ENCODE measurements around the gene MYH11. TPM values are rescaled to one million over a fixed set of nuclear protein-coding genes. Genes with fewer than 3 reads are reported as not detected.
"Not testable (repeated sequence)": the region's sequence is repeated elsewhere in the genome, so short reads cannot be mapped to it uniquely, and the experiment has no call there.

The MYH11 gene
- total RNA-seq, 2 donors from 2014 or later: 39.1 to 579 TPM

GRCh38 chr16:15853021-15853420 is 3.8 kb downstream of the MYH11 start:
- intact Hi-C loops (cut with DNase I, micrococcal nuclease): loop anchor here in 1 of 2 donors (10.0 kb wide), 1 partner anchor 212 kb away; no protein-coding TSS in a partner anchor
- DNase-seq: no peak
- no peak for ATAC-seq

- intact Hi-C loops (cut with DNase I, micrococcal nuclease): loop anchor here in 1 of 2 donors (10.0 kb wide), 1 partner anchor 214 kb away; no protein-coding TSS in a partner anchor
- ATAC-seq, DNase-seq: not testable (repeated sequence)
These were observed 6.3 kb downstream of the MYH11 start for GRCh38 chr16:15850555-15850954.

DNA sequence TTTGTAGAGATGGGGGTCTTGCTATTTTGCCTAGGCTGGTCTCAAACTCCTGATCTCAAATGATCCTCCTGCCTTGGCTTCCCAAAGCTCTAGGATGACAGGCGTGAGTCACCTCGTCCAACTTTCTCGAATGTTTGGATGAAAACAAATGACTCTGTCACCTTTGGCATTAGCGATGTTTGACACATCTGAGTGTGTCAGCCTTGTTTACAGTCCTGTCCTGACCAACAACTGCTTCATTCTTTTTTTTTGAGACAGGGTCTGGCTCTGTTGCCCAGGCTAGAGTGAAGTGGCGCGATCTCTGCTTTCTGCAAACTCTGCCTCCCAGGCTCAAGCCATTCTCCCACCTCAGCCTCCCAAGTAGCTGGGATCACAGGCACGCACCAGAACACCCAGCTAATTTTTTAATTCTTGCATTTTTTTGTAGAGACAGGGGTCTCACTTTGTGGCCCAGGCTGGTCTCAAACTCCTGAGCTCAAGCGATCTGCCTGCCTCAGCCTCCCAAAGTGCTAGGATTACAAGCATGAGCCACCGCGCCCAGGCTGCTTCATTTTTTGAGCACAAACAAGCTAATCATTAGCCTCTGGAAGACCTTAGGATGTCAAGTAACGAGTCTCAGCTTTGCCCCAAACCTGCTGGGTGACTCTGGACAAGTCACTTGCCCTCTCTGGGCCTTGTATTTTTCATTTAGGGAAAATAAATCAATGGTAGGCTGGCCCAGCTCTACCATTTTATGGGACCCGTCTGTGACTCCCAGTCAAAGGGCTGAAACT is 7.4 kb downstream of the MYH11 start:
- intact Hi-C loops (cut with DNase I, micrococcal nuclease): no loop called here
- ATAC-seq: no peak
- DNase-seq: no peak

DNA sequence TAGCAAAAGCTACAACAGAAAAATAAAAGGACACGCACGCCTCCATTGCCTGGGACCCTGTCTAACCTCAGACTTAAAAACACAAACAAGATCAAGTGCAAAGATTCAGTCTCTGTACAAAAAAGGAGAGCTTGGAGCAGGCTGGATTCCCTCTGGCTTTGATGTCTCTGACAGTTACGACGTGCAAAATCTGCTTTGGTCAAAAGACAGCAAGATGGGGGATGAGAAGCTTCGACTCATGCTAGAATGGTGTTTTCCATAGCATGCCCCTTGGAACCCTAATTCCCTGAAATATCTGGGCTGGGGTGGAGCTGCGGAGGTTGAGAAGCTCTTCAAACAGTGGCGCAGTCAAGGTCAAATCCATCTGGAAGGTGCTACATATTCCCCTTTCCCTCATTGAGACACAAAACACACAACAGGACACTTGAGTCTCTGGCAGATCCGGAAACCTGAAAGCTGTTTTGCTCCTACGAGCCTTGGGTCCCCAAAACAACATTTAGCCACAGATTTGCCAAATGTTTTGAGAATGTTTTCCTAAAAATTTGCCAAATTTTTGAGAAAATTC is 9.1 kb downstream of the MYH11 start:
- intact Hi-C loops (cut with DNase I, micrococcal nuclease): no loop called here
- ATAC-seq (no peak), DNase-seq (no peak)

DNA sequence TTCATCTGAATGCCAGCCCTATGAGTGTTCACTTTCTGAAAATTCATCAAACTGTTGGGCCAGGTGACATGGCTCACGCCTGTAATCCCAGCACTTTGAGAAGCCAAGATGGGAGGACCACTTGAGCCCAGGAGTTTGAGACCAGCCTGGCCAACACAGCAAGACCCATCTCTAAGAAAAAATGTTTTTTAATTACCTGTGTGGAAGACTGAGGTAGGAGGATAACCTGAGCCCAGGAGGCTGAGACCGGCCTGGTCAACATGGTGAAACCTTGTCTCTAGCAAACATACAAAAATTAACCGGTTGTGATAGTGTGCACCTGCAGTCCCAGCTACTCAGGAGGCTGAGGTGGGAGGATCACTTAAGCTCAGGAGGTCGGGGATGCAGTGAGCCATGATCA is 10.3 kb downstream of the MYH11 start:
- no peak for ATAC-seq
- intact Hi-C loops (cut with DNase I, micrococcal nuclease): no loop called here
- DNase-seq: no peak

DNA sequence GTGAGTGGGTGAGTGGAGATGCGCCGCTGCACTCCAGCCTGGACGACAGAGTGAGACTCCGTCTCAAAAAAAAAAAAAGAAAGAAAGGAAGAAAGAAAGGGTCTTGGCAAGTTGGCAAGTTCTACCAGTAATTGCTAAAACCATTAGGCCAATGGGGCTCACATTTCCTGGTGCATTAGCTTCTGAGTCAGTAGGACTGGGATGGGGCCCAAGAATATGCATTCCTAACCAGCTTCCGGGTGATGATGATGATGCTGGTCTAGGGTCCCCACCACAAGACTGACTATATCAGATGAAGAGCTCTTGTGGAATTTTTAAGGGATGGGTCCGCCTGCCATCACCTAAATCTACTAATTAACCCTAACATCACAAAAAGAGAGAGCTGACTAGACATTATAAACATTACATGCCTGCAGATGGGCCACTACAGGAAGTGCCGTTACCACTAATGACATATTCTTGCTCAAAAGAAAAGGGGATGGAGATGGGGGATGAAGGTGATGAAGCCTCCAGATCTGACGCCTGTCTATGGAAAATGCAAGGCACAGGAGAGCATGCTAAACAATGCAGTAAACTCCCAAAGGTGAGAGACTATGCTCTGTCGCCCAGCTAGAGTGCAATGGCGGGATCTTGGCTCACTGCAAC is 13.1 kb downstream of the MYH11 start:
- DNase-seq: no peak
- intact Hi-C loops (cut with DNase I, micrococcal nuclease): no loop called here
- ATAC-seq: no peak

DNA sequence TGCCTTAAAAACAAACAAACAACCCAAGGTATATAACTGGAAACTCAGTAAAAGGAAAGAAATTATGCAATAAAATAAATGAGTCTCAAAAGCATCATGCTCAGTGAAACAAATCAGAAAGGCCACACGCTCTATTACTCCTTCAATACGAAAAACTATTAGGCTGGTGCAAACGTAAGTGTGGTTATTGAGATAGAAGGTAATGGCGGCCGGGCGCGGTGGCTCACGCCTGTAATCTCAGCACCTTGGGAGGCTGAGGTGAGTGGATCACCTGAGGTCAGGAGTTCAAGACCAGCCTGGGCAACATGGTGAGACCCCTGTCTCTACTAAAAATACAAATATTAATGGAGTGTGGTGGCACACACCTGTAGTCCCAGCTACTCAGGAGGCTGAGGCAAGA is 17.6 kb downstream of the MYH11 start:
- intact Hi-C loops (cut with DNase I, micrococcal nuclease): not testable (repeated sequence)

GRCh38 chr16:15837761-15838160 is 19.1 kb downstream of the MYH11 start:
- no peak for DNase-seq
- ATAC-seq: no peak
- intact Hi-C loops (cut with DNase I, micrococcal nuclease): no loop called here

More for the DNA sequence above, 17.6 kb downstream of the MYH11 start:
- not testable (repeated sequence) for ATAC-seq, DNase-seq

DNA sequence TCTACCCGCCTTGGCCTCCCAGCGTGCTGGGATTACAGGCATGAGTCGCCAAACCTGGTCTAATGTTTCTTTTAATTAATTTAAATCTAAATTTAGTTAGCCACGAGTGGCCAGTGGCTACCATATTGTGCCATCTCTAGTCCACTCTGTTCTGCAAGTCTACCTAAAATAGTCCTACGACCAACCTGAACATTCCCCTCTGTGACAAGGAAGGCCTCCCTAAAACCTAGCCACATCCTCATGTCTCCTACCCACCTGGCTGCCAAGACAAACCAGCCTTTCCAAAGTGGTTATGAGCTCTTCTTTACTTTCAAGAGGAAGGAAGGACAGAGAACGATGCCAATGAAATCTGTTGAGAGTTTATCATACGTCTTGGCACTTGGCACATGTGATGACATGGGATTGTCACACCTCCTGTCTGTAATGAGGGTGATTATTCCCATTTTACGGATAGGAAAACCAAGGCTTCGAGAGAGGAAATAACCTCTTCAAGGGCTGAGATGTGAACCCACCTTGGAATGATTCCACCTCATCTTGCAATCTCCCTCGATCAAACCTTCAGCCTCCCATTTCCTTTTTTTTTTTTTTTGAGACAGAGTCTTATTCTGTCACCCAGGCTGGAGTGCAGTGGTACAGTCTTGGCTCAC is 19.7 kb downstream of the MYH11 start:
- DNase-seq (no peak), ATAC-seq (no peak)
- intact Hi-C loops (cut with DNase I, micrococcal nuclease): no loop called here

- ATAC-seq: no peak
- intact Hi-C loops (cut with DNase I, micrococcal nuclease): no loop called here
These were observed 20.8 kb downstream of the MYH11 start for GRCh38 chr16:15836074-15836473.

DNA sequence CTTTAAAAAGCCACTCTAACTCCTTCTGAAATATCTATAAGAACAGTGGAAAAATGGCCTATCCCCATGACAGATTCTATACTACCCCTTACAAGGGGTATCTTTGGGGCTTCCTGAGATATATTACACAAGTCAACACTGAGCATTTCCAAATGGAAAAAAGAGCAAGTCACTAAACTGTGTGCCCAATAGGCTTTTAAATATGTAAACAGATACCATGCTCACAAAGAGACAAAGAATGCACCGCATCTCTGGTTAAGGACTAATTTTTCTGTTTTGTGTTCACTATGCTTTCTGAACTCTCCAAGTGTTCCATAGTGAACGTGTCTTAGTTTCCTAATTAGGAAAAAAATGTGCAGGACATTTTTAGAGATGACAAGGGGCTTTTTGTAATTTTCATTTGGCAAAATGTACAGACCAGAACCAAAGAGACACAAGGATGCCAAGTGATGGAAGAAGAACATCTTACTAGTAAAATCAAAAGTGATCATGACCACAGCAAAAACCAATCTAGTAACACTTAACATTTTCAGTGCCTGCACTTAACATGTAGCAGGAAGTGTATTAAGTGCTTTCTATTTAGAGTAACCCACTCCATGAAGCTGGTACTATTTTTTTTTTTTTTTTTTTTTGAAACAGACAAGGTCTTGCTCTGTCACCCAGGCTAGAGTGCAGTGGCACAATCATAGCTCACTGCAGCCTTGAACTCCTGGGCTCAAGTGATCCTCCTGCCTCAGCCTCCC is 21.5 kb downstream of the MYH11 start:
- no peak for DNase-seq
- intact Hi-C loops (cut with DNase I, micrococcal nuclease): no loop called here
- no peak for ATAC-seq

More at GRCh38 chr16:15836074-15836473, 20.8 kb downstream of the MYH11 start:
- DNase-seq: no peak

- intact Hi-C loops (cut with DNase I, micrococcal nuclease): no loop called here
- no peak for DNase-seq
- no peak for ATAC-seq
These were observed 22.3 kb downstream of the MYH11 start for GRCh38 chr16:15834502-15834901.

- intact Hi-C loops (cut with DNase I, micrococcal nuclease): no loop called here
- DNase-seq: no peak
- ATAC-seq: no peak
These were observed 23.3 kb downstream of the MYH11 start for GRCh38 chr16:15833541-15833940.

GRCh38 chr16:15832241-15832640 is 24.6 kb downstream of the MYH11 start:
- DNase-seq (no peak), ATAC-seq (no peak)
- intact Hi-C loops (cut with DNase I, micrococcal nuclease): no loop called here

DNA sequence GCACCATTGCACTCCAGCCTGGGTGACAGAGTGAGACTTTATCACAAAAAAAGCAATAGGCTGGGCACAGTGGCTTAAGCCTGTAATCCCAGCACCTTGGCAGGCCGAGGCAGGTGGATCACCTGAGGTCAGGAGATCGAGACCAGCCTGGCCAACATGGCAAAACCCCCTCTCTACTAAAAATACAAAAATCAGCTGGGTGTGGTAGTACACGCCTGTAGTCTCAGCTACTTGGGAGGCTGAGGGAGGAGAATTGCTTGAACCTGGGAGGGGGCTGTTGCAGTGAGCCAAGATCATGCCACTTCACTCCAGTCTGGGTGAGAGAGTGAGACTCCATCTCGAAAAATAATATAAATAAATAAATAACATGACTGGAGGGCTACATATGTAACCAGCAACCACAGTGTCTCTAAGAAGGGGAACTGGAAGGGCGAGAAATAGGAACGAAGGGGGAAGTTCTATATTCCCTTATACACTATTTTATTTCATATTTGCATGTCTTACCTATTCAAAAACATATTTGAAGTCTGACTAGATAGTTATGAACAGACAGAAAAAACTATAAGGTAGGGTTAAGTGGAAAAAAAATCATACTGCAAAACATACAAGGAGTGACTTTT is 25.9 kb downstream of the MYH11 start:
- DNase-seq: no peak
- ATAC-seq: no peak
- intact Hi-C loops (cut with DNase I, micrococcal nuclease): no loop called here

GRCh38 chr16:15829460-15829859 is 27.4 kb downstream of the MYH11 start:
- ATAC-seq (peak; percentile 45), DNase-seq (peak; percentile 34 to 78)

GRCh38 chr16:15827709-15828343 is 29.0 kb downstream of the MYH11 start:
- no peak for DNase-seq
- intact Hi-C loops (cut with DNase I, micrococcal nuclease): no loop called here
- peak; percentile 19 for ATAC-seq

More at GRCh38 chr16:15829460-15829859, 27.4 kb downstream of the MYH11 start:
- intact Hi-C loops (cut with DNase I, micrococcal nuclease): no loop called here

DNA sequence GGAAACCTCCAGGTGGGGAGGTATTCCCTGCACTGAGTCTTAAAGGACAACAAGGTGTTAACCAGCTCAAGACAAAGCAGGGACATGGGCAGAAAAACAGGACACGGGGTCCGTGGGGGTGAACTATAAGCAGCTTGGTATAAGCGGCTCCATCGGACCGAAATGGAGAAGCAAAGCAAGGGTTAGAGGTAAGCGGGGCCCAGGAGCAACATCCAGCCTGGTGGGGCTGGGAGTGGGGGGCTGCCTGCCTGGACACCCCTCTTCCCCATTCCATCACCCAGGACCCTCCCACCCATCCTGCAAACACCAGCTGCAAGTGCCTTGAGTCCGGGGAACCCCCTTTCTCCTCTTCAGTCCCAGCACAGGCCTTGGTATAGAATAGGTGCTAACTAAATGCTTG is 29.5 kb downstream of the MYH11 start:
- no peak for ATAC-seq

More for the DNA sequence above, 29.5 kb downstream of the MYH11 start:
- DNase-seq: no peak
- intact Hi-C loops (cut with DNase I, micrococcal nuclease): no loop called here

Measured in left colon (tissue), 2 donors.